Vagina (tissue), 2 donors: ENCODE results near the gene BRSK2.

Experiments used
- CTCF ChIP-seq, 3 experiments: fragments of 450-650 bp in 2 of 3; fragments of 200-600 bp in 1 of 3; sonication (generic) in 1 of 3; IDR thresholded peaks; one replicate each; pipeline ENCODE4 v1.5.1; 2017 to 2019; ENCODE audit warnings: antibody characterized with exemption in 3 of 3, mild to moderate bottlenecking in 2 of 3, moderate library complexity in 2 of 3
- POLR2AphosphoS5 ChIP-seq, 2 donors: sonication (generic); formaldehyde crosslinking; IDR thresholded peaks; one replicate each; pipeline ENCODE4 v1.9.0; 2017; ENCODE audit warnings: antibody characterized with exemption in 2 of 2, mild to moderate bottlenecking in 2 of 2, low read depth in 1 of 2; ENCODE audit not compliant: insufficient read depth in 1 of 2

DNA sequence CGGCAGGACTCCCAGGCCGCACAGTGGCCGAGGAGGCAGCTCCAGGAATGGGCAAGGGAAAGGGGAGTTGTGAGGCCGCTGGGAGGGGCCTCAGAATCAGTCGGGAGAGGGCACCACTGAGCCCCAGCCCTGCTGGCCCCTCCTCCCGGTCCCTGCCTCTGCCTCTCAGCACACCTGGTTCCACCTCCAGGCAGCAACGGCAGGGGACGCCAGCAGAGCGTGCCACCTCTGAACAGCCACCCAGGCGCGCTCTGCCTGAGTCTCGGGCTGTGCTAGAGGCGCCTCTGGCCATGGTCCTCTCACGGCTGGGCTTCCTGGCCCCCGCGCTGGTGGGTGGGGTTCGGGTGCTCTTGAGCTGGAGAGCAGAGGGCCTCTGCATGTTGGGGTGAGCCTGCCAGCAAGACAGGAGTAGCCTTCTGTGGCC lies 63.9 kb downstream of the BRSK2 start:
- TF ChIP-seq CTCF (IDR thresholded peaks at IDR 0.05): peak in 1 of 3 experiments; percentile 21
- peak in 1 of 2 donors; percentile 7 for TF ChIP-seq POLR2AphosphoS5 (IDR thresholded peaks at IDR 0.05; ENCODE audit: insufficient read depth in 1 of 2, low read depth in 1 of 2)
